ENCODE results near the gene VAV3. TPM values are rescaled to one million over a fixed set of nuclear protein-coding genes. Genes with fewer than 3 reads are reported as not detected.

Gene VAV3
- total and polyA plus RNA-seq, 2 of the 13 experiments (the other 11 are each of a cell fraction or from before 2014, with no cell fraction given), result 15.9 to 29.8 TPM

DNA sequence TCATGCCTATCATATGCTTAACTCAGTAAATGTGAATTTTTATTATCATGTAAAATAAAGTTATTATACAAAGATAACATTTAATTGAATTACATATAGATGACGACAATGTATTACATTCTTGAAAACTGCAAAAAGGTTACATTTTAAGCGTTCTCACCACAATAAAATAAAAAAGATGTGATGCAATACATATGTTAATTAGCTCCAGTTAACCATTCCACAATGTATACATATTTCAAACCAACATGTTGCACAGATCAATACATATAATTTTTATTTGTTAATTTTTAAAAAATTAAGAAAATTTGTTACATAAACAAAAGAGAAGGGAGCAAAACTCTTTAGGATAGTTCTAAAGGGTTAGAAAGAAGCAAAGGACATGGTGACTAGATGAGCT lies 183.7 kb downstream of the VAV3 start:
- Histone ChIP-seq H3K4me2 (ENCODE audit: low read depth, low read length) (no peak overlapping the region), H3K27me3 (ENCODE audit: control insufficient read depth in 1 of 2, insufficient read depth in 2 of 2, low read length in 2 of 2) (no peaks in the 10 kb centered on the region; a peak in 1 of 5 replicates), H4K20me1 (ENCODE audit: insufficient read depth, low read length) (no peaks in the 10 kb centered on the region; the same call in 1 of the 2 replicates), H3K27ac (ENCODE audit: extremely low read length, insufficient read depth, low read length) (no peak overlapping the region), H3K4me1 (ENCODE audit: insufficient read depth, low read length) (no peaks in the 10 kb centered on the region), H3K36me3 (replicated peaks in 1 of 2; ENCODE audit: control insufficient read depth in 1 of 2, insufficient read depth in 2 of 2, low read length in 2 of 2) (no peaks in the 10 kb centered on the region), H3K4me3 (replicated peaks in 1 of 3; ENCODE audit: insufficient read depth in 1 of 3, low read depth in 2 of 3, low read length in 3 of 3) (no peak overlapping the region), H3K9me3 (ENCODE audit: low read length) (no peaks in the 10 kb centered on the region), H3K9ac (ENCODE audit: insufficient read depth, low read depth, low read length) (no peak overlapping the region), H2AFZ (ENCODE audit: low read length) (no peak overlapping the region), H3K79me2 (ENCODE audit: insufficient read depth, low read length) (no peaks in the 10 kb centered on the region)
- WGBS (ENCODE audit: low lambda C conversion rate), result 21% methylated on average over 2 of the region's 2 CpGs
- FAIRE-seq, result no peak
- POLR2A ChIA-PET, result no interaction called here
- ATAC-seq, result no peak
- CTCF ChIA-PET (ENCODE audit: low intra/inter-chr PET ratio, low total read pairs), result interaction anchor here (5.0 kb wide), 1 partner anchor 345 kb away, joined by 82 read pairs; no protein-coding TSS in a partner anchor
- no TSS peak for BruUV-seq (replicated peaks)
- no peak for DNase-seq (ENCODE audit: low spot score)
- in situ Hi-C loops (cut with HindIII; ENCODE audit: extremely low pct_ligation_motif_present, low pct_unique_long_range_greater_than_20kb), result loop anchor here (25.0 kb wide), 1 partner anchor 781 kb away; the partner anchor contains the start of gene EEIG2
- intact Hi-C loops (cut with micrococcal nuclease; ENCODE audit: unreplicated experiment), result no loop called here
- TF ChIP-seq WIZ (CRISPR knock-in tag; IDR thresholded peaks at IDR 0.05), result no peak
- no peak for TF ChIP-seq ZNF678 (CRISPR knock-in tag; IDR thresholded peaks at IDR 0.05)
- TF ChIP-seq, protein P1, sequence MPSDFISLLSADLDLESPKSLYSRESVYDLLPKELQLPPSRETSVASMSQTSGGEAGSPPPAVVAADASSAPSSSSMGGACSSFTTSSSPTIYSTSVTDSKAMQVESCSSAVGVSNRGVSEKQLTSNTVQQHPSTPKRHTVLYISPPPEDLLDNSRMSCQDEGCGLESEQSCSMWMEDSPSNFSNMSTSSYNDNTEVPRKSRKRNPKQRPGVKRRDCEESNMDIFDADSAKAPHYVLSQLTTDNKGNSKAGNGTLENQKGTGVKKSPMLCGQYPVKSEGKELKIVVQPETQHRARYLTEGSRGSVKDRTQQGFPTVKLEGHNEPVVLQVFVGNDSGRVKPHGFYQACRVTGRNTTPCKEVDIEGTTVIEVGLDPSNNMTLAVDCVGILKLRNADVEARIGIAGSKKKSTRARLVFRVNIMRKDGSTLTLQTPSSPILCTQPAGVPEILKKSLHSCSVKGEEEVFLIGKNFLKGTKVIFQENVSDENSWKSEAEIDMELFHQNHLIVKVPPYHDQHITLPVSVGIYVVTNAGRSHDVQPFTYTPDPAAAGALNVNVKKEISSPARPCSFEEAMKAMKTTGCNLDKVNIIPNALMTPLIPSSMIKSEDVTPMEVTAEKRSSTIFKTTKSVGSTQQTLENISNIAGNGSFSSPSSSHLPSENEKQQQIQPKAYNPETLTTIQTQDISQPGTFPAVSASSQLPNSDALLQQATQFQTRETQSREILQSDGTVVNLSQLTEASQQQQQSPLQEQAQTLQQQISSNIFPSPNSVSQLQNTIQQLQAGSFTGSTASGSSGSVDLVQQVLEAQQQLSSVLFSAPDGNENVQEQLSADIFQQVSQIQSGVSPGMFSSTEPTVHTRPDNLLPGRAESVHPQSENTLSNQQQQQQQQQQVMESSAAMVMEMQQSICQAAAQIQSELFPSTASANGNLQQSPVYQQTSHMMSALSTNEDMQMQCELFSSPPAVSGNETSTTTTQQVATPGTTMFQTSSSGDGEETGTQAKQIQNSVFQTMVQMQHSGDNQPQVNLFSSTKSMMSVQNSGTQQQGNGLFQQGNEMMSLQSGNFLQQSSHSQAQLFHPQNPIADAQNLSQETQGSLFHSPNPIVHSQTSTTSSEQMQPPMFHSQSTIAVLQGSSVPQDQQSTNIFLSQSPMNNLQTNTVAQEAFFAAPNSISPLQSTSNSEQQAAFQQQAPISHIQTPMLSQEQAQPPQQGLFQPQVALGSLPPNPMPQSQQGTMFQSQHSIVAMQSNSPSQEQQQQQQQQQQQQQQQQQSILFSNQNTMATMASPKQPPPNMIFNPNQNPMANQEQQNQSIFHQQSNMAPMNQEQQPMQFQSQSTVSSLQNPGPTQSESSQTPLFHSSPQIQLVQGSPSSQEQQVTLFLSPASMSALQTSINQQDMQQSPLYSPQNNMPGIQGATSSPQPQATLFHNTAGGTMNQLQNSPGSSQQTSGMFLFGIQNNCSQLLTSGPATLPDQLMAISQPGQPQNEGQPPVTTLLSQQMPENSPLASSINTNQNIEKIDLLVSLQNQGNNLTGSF (CRISPR knock-in tag; IDR thresholded peaks at IDR 0.05), result no peak
- no peak for TF ChIP-seq ZBTB1 (CRISPR knock-in tag; IDR thresholded peaks at IDR 0.05; ENCODE audit: borderline replicate concordance)
- no peak for TF ChIP-seq CEBPZ (IDR thresholded peaks at IDR 0.05; ENCODE audit: low read length)
- TF ChIP-seq ZNF354B (CRISPR knock-in tag; IDR thresholded peaks at IDR 0.05), result no peak
- no peak for TF ChIP-seq RAD21 (CRISPR knock-in tag; IDR thresholded peaks at IDR 0.05)
- TF ChIP-seq HBP1 (CRISPR knock-in tag; IDR thresholded peaks at IDR 0.05; ENCODE audit: low read depth), result no peak
- no peak for TF ChIP-seq ZNF891 (CRISPR knock-in tag; IDR thresholded peaks at IDR 0.05)
- no peak for TF ChIP-seq KDM2A (CRISPR knock-in tag; IDR thresholded peaks at IDR 0.05; ENCODE audit: borderline replicate concordance, low read depth)
- TF ChIP-seq, protein P2, sequence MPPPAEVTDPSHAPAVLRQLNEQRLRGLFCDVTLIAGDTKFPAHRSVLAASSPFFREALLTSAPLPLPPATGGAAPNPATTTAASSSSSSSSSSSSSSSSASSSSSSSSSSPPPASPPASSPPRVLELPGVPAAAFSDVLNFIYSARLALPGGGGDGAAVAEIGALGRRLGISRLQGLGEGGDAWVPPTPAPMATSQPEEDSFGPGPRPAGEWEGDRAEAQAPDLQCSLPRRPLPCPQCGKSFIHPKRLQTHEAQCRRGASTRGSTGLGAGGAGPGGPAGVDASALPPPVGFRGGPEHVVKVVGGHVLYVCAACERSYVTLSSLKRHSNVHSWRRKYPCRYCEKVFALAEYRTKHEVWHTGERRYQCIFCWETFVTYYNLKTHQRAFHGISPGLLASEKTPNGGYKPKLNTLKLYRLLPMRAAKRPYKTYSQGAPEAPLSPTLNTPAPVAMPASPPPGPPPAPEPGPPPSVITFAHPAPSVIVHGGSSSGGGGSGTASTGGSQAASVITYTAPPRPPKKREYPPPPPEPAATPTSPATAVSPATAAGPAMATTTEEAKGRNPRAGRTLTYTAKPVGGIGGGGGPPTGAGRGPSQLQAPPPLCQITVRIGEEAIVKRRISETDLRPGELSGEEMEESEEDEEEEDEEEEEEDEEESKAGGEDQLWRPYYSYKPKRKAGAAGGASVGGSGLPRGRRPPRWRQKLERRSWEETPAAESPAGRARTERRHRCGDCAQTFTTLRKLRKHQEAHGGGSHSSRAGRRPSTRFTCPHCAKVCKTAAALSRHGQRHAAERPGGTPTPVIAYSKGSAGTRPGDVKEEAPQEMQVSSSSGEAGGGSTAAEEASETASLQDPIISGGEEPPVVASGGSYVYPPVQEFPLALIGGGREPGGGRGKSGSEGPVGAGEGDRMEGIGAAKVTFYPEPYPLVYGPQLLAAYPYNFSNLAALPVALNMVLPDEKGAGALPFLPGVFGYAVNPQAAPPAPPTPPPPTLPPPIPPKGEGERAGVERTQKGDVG (CRISPR knock-in tag; IDR thresholded peaks at IDR 0.05; ENCODE audit: borderline replicate concordance), result no peak
